ENCODE data around the gene ZBP1. TPM values are rescaled to one million over a fixed set of nuclear protein-coding genes. Genes with fewer than 3 reads are reported as not detected.

The ZBP1 gene
- polyA plus RNA-seq, 4 donors, result 0.37 to 2.7 (median 1.6) TPM

GRCh38 chr20:57625978-57626377, 5.8 kb upstream of the ZBP1 start:
- H3K27me3 ChIP-seq (ENCODE audit: control insufficient read depth in 3 of 3, insufficient read depth in 3 of 3, low read length in 3 of 3), result no peaks in the 10 kb centered on the region
- 73 to 85% (median 76%) methylated on average over 2 of the region's 2 CpGs for WGBS, 3 donors
- no peak overlapping the region for H3K4me3 ChIP-seq (ENCODE audit: low read depth in 1 of 3, low read length in 3 of 3)
- DNase-seq, result no peak
- no peak for FAIRE-seq
- H3K27ac ChIP-seq (ENCODE audit: low read depth in 1 of 3, low read length in 2 of 3), result no peak overlapping the region
- no peaks in the 10 kb centered on the region for H3K36me3 ChIP-seq (ENCODE audit: control insufficient read depth in 3 of 3, insufficient read depth in 2 of 3, low read depth in 1 of 3, low read length in 3 of 3)
- H3K9me3 ChIP-seq (ENCODE audit: control insufficient read depth in 2 of 2, insufficient read depth in 1 of 2, low read depth in 1 of 2, low read length in 1 of 2), result peaks cover 0 to 18% of the 10 kb centered on the region in 2 donors
- H3K4me1 ChIP-seq (ENCODE audit: control insufficient read depth in 3 of 3, insufficient read depth in 2 of 3, low read depth in 1 of 3, low read length in 2 of 3), result peaks cover 0 to 3% (median 3%) of the 10 kb centered on the region in 3 donors

- no peaks in the 10 kb centered on the region for H3K36me3 ChIP-seq (ENCODE audit: control insufficient read depth in 3 of 3, insufficient read depth in 2 of 3, low read depth in 1 of 3, low read length in 3 of 3)
- H3K4me3 ChIP-seq (ENCODE audit: low read depth in 1 of 3, low read length in 3 of 3), result no peak overlapping the region
- DNase-seq (no peak), FAIRE-seq (no peak)
- peaks cover 0 to 3% (median 3%) of the 10 kb centered on the region in 3 donors for H3K4me1 ChIP-seq (ENCODE audit: control insufficient read depth in 3 of 3, insufficient read depth in 2 of 3, low read depth in 1 of 3, low read length in 2 of 3)
- H3K9me3 ChIP-seq (ENCODE audit: control insufficient read depth in 2 of 2, insufficient read depth in 1 of 2, low read depth in 1 of 2, low read length in 1 of 2), result peaks cover 0 to 18% of the 10 kb centered on the region in 2 donors
- no peak overlapping the region for H3K27ac ChIP-seq (ENCODE audit: low read depth in 1 of 3, low read length in 2 of 3)
- no peaks in the 10 kb centered on the region for H3K27me3 ChIP-seq (ENCODE audit: control insufficient read depth in 3 of 3, insufficient read depth in 3 of 3, low read length in 3 of 3)
- 91 to 94% (median 93%) methylated on average over 7 of the region's 7 CpGs for WGBS, 3 donors
Measured at GRCh38 chr20:57625181-57625958, 5.1 kb upstream of the ZBP1 start.

- Histone ChIP-seq H3K4me3 (ENCODE audit: low read depth in 1 of 3, low read length in 3 of 3) (no peak overlapping the region), H3K4me1 (ENCODE audit: control insufficient read depth in 3 of 3, insufficient read depth in 2 of 3, low read depth in 1 of 3, low read length in 2 of 3) (peaks cover 0 to 3% (median 3%) of the 10 kb centered on the region in 3 donors), H3K36me3 (ENCODE audit: control insufficient read depth in 3 of 3, insufficient read depth in 2 of 3, low read depth in 1 of 3, low read length in 3 of 3) (no peaks in the 10 kb centered on the region), H3K27ac (ENCODE audit: low read depth in 1 of 3, low read length in 2 of 3) (no peak overlapping the region), H3K27me3 (ENCODE audit: control insufficient read depth in 3 of 3, insufficient read depth in 3 of 3, low read length in 3 of 3) (no peaks in the 10 kb centered on the region), H3K9me3 (ENCODE audit: control insufficient read depth in 2 of 2, insufficient read depth in 1 of 2, low read depth in 1 of 2, low read length in 1 of 2) (peaks cover 0 to 18% of the 10 kb centered on the region in 2 donors)
- no peak for DNase-seq
- no peak for FAIRE-seq
- 91 to 99% (median 95%) methylated on average over 3 of the region's 3 CpGs for WGBS, 3 donors
Measured at GRCh38 chr20:57624124-57624523, 3.9 kb upstream of the ZBP1 start.

- 49 to 62% (median 54%) methylated on average over 14 of the region's 14 CpGs for WGBS, 3 donors
- no peak for FAIRE-seq
- H3K27ac ChIP-seq (ENCODE audit: low read depth in 1 of 3, low read length in 2 of 3), result no peak overlapping the region
Measured at GRCh38 chr20:57622579-57623381, 2.6 kb upstream of the ZBP1 start.

GRCh38 chr20:57622201-57622570, 2.0 kb upstream of the ZBP1 start:
- H3K27ac ChIP-seq (ENCODE audit: low read depth in 1 of 3, low read length in 2 of 3), result no peak overlapping the region
- peaks cover 0 to 18% of the 10 kb centered on the region in 2 donors for H3K9me3 ChIP-seq (ENCODE audit: control insufficient read depth in 2 of 2, insufficient read depth in 1 of 2, low read depth in 1 of 2, low read length in 1 of 2)
- H3K36me3 ChIP-seq (ENCODE audit: control insufficient read depth in 3 of 3, insufficient read depth in 2 of 3, low read depth in 1 of 3, low read length in 3 of 3), result no peaks in the 10 kb centered on the region
- no peaks in the 10 kb centered on the region for H3K27me3 ChIP-seq (ENCODE audit: control insufficient read depth in 3 of 3, insufficient read depth in 3 of 3, low read length in 3 of 3)
- WGBS, 3 donors, result 52 to 83% (median 70%) methylated on average over 7 of the region's 7 CpGs
- DNase-seq, result no peak
- H3K4me3 ChIP-seq (ENCODE audit: low read depth in 1 of 3, low read length in 3 of 3), result no peak overlapping the region
- peaks cover 0 to 4% (median 3%) of the 10 kb centered on the region in 3 donors for H3K4me1 ChIP-seq (ENCODE audit: control insufficient read depth in 3 of 3, insufficient read depth in 2 of 3, low read depth in 1 of 3, low read length in 2 of 3)
- no peak for FAIRE-seq

More at GRCh38 chr20:57622579-57623381, 2.6 kb upstream of the ZBP1 start:
- H3K9me3 ChIP-seq (ENCODE audit: control insufficient read depth in 2 of 2, insufficient read depth in 1 of 2, low read depth in 1 of 2, low read length in 1 of 2), result peaks cover 0 to 18% of the 10 kb centered on the region in 2 donors
- H3K4me1 ChIP-seq (ENCODE audit: control insufficient read depth in 3 of 3, insufficient read depth in 2 of 3, low read depth in 1 of 3, low read length in 2 of 3), result peaks cover 2 to 3% (median 3%) of the 10 kb centered on the region in 3 donors
- peak; percentile 64 to 67 for DNase-seq
- no peaks in the 10 kb centered on the region for H3K36me3 ChIP-seq (ENCODE audit: control insufficient read depth in 3 of 3, insufficient read depth in 2 of 3, low read depth in 1 of 3, low read length in 3 of 3)
- no peaks in the 10 kb centered on the region for H3K27me3 ChIP-seq (ENCODE audit: control insufficient read depth in 3 of 3, insufficient read depth in 3 of 3, low read length in 3 of 3)
- no peak overlapping the region for H3K4me3 ChIP-seq (ENCODE audit: low read depth in 1 of 3, low read length in 3 of 3)

- WGBS, 3 donors, result 81 to 85% (median 84%) methylated on average over 16 of the region's 16 CpGs
- Histone ChIP-seq H3K4me3 (ENCODE audit: low read depth in 1 of 3, low read length in 3 of 3) (no peak overlapping the region), H3K9me3 (ENCODE audit: control insufficient read depth in 2 of 2, insufficient read depth in 1 of 2, low read depth in 1 of 2, low read length in 1 of 2) (peaks cover 0 to 18% of the 10 kb centered on the region in 2 donors), H3K27me3 (ENCODE audit: control insufficient read depth in 3 of 3, insufficient read depth in 3 of 3, low read length in 3 of 3) (no peaks in the 10 kb centered on the region), H3K27ac (ENCODE audit: low read depth in 1 of 3, low read length in 2 of 3) (peak overlapping the region in 1 of 3 donors; percentile 90), H3K4me1 (ENCODE audit: control insufficient read depth in 3 of 3, insufficient read depth in 2 of 3, low read depth in 1 of 3, low read length in 2 of 3) (peaks cover 0 to 4% (median 3%) of the 10 kb centered on the region in 3 donors), H3K36me3 (ENCODE audit: control insufficient read depth in 3 of 3, insufficient read depth in 2 of 3, low read depth in 1 of 3, low read length in 3 of 3) (no peaks in the 10 kb centered on the region)
- FAIRE-seq (no peak), DNase-seq (no peak)
Measured at GRCh38 chr20:57621421-57622200, 1.4 kb upstream of the ZBP1 start.

GRCh38 chr20:57620999-57621398, 773 bp upstream of the ZBP1 start:
- Histone ChIP-seq H3K4me1 (ENCODE audit: control insufficient read depth in 3 of 3, insufficient read depth in 2 of 3, low read depth in 1 of 3, low read length in 2 of 3) (peaks cover 0 to 4% (median 3%) of the 10 kb centered on the region in 3 donors), H3K9me3 (ENCODE audit: control insufficient read depth in 2 of 2, insufficient read depth in 1 of 2, low read depth in 1 of 2, low read length in 1 of 2) (peaks cover 0 to 18% of the 10 kb centered on the region in 2 donors), H3K27ac (ENCODE audit: low read depth in 1 of 3, low read length in 2 of 3) (peak overlapping the region in 2 of 3 donors; percentile 73 to 90), H3K27me3 (ENCODE audit: control insufficient read depth in 3 of 3, insufficient read depth in 3 of 3, low read length in 3 of 3) (no peaks in the 10 kb centered on the region), H3K36me3 (ENCODE audit: control insufficient read depth in 3 of 3, insufficient read depth in 2 of 3, low read depth in 1 of 3, low read length in 3 of 3) (no peaks in the 10 kb centered on the region), H3K4me3 (ENCODE audit: low read depth in 1 of 3, low read length in 3 of 3) (no peak overlapping the region)
- 55 to 66% (median 64%) methylated on average over 11 of the region's 11 CpGs for WGBS, 3 donors
- FAIRE-seq (no peak), DNase-seq (no peak)
